ENCODE results near the gene RGS19.
"Not testable (repeated sequence)": the region's sequence is repeated elsewhere in the genome, so short reads cannot be mapped to it uniquely, and the experiment has no call there.

Gene RGS19

GRCh38 chr20:64079273-64080012, at the start of gene RGS19:
TSS of gene RGS19 (minus strand) at chr20:64079518. CDS start at chr20:64076886, 2,632 bp downstream.
- DNase-seq: peak; percentile 41

- DNase-seq: not testable (repeated sequence)
These were observed 44.2 kb upstream of the RGS19 start for GRCh38 chr20:64123517-64123916.

- not testable (repeated sequence) for DNase-seq
These were observed 43.6 kb upstream of the RGS19 start for GRCh38 chr20:64122927-64123326.

GRCh38 chr20:64121586-64121985, 42.3 kb upstream of the RGS19 start:
- no peak for DNase-seq

- no peak for DNase-seq
These were observed 40.5 kb upstream of the RGS19 start for GRCh38 chr20:64119681-64120341.

- DNase-seq: no peak
These were observed 40.0 kb upstream of the RGS19 start for GRCh38 chr20:64119301-64119680.

GRCh38 chr20:64117432-64117777, 38.1 kb upstream of the RGS19 start:
- DNase-seq: not testable (repeated sequence)

- no peak for DNase-seq
These were observed 37.5 kb upstream of the RGS19 start for GRCh38 chr20:64116541-64117431.

GRCh38 chr20:64116016-64116415, 36.7 kb upstream of the RGS19 start:
- DNase-seq: no peak

- no peak for DNase-seq
These were observed 36.0 kb upstream of the RGS19 start for GRCh38 chr20:64115171-64115911.

- DNase-seq: no peak
These were observed 35.1 kb upstream of the RGS19 start for GRCh38 chr20:64114356-64114971.

GRCh38 chr20:64113796-64114355, 34.6 kb upstream of the RGS19 start:
- no peak for DNase-seq

GRCh38 chr20:64113444-64113775, 34.1 kb upstream of the RGS19 start:
- no peak for DNase-seq

- DNase-seq: no peak
These were observed 33.5 kb upstream of the RGS19 start for GRCh38 chr20:64112691-64113443.

GRCh38 chr20:64111841-64112641, 32.7 kb upstream of the RGS19 start:
- DNase-seq: no peak

- no peak for DNase-seq
These were observed 31.2 kb upstream of the RGS19 start for GRCh38 chr20:64110411-64111068.

- no peak for DNase-seq
These were observed 30.6 kb upstream of the RGS19 start for GRCh38 chr20:64109831-64110391.

- DNase-seq: no peak
These were observed 29.7 kb upstream of the RGS19 start for GRCh38 chr20:64108731-64109681.

Data from NK-92 treated with Interleukin-12 subunit alpha and Interleukin-12 subunit beta, amount 100 ng/mL, for 24 hours (cell line).